ENCODE results near the gene RUNX3. TPM values are rescaled to one million over a fixed set of nuclear protein-coding genes. Genes with fewer than 3 reads are reported as not detected.

The RUNX3 gene
- total RNA-seq, 1 experiment from 2014 or later, result 22.6 TPM

- TF ChIP-seq EZH2phosphoT487 (IDR thresholded peaks at IDR 0.05; ENCODE audit: borderline replicate concordance) (no peak), SP1 (IDR thresholded peaks at IDR 0.05; ENCODE audit: low read depth) (no peak), ATF3 (IDR thresholded peaks at IDR 0.05) (no peak), ZNF274 (IDR thresholded peaks at IDR 0.05; ENCODE audit: low read depth, low read length) (no peak), SRF (IDR thresholded peaks at IDR 0.05; ENCODE audit: low read depth) (no peak), POLR2AphosphoS5 (IDR thresholded peaks at IDR 0.05; ENCODE audit: low read depth, low read length) (no peak), TCF7L2 (IDR thresholded peaks at IDR 0.05; ENCODE audit: borderline replicate concordance, extremely low read depth, insufficient read depth, insufficient read length) (no peak)
Measured at GRCh38 chr1:24884751-24885150, 45.3 kb downstream of the RUNX3 start (continued).

- Histone ChIP-seq H3K27ac (ENCODE audit: low read depth, low read length) (no peak overlapping the region), H2AFZ (ENCODE audit: low read depth, low read length, poor library complexity, severe bottlenecking) (no peak overlapping the region), H3K9me3 (ENCODE audit: control insufficient read depth in 1 of 2, insufficient read depth in 1 of 2, low read depth in 1 of 2, low read length in 2 of 2) (no peaks in the 10 kb centered on the region), H3K79me2 (ENCODE audit: insufficient read depth, low read length) (no peaks in the 10 kb centered on the region), H3K4me1 (ENCODE audit: control insufficient read depth in 1 of 2, insufficient read depth in 2 of 2, low read length in 2 of 2) (peaks cover 0 to 11% of the 10 kb centered on the region in 2 experiments; a peak in 3 of 4 replicates), H3K27me3 (ENCODE audit: insufficient read depth, low read length) (no peaks in the 10 kb centered on the region), H3K9me2 (ENCODE audit: insufficient read depth) (no peaks in the 10 kb centered on the region), H3K36me3 (ENCODE audit: control insufficient read depth in 1 of 2, insufficient read depth in 2 of 2, low read length in 2 of 2) (no peaks in the 10 kb centered on the region), H3K4me3 (replicated peaks in 1 of 2; ENCODE audit: low read depth in 1 of 2, low read length in 2 of 2) (no peak overlapping the region), H3K9ac (ENCODE audit: low read length) (no peak overlapping the region), H3K4me2 (ENCODE audit: low read length) (no peak overlapping the region), H4K20me1 (ENCODE audit: insufficient read depth) (no peaks in the 10 kb centered on the region)
- CTCF ChIA-PET, result no interaction called here
- no peak for TF ChIP-seq ZFX (IDR thresholded peaks at IDR 0.05)
- TF ChIP-seq FOSL1 (IDR thresholded peaks at IDR 0.05; ENCODE audit: low read depth), result no peak
- TF ChIP-seq POLR2AphosphoS5 (IDR thresholded peaks at IDR 0.05; ENCODE audit: low read depth, low read length), result no peak
- TF ChIP-seq ELF1 (IDR thresholded peaks at IDR 0.05; ENCODE audit: borderline replicate concordance, low read depth), result no peak
- no peak for TF ChIP-seq EZH2phosphoT487 (IDR thresholded peaks at IDR 0.05; ENCODE audit: borderline replicate concordance)
- no peak for TF ChIP-seq TCF7L2 (IDR thresholded peaks at IDR 0.05; ENCODE audit: borderline replicate concordance, extremely low read depth, insufficient read depth, insufficient read length)
- TF ChIP-seq ZNF274 (IDR thresholded peaks at IDR 0.05; ENCODE audit: low read depth, low read length), result no peak
- TF ChIP-seq ATF3 (IDR thresholded peaks at IDR 0.05), result no peak
- no peak for TF ChIP-seq EZH2 (IDR thresholded peaks at IDR 0.05)
- no peak for TF ChIP-seq POLR2A (IDR thresholded peaks at IDR 0.05; ENCODE audit: borderline replicate concordance, extremely low read depth, insufficient read depth, insufficient read length)
- no peak for TF ChIP-seq YY1 (IDR thresholded peaks at IDR 0.05; ENCODE audit: extremely low read depth, insufficient replicate concordance, low read depth, low read length)
- TF ChIP-seq REST (IDR thresholded peaks at IDR 0.05; ENCODE audit: low read depth), result no peak
- no peak for TF ChIP-seq MAX (IDR thresholded peaks at IDR 0.05)
- ATAC-seq, result no peak
- POLR2A ChIA-PET, result interaction anchor here (0.7 kb wide), 1 partner anchor 20 kb away, joined by 3 read pairs; no protein-coding TSS in a partner anchor
- no TSS peak for BruUV-seq (replicated peaks)
- intact Hi-C loops (cut with micrococcal nuclease), result no loop called here
- RAD21 ChIA-PET (ENCODE audit: low non-redundant PET in 1 of 2, low total read pairs in 2 of 2, uncharacterized antibody in 2 of 2, unreplicated experiment in 2 of 2), result no interaction called here
- DNase-seq (ENCODE audit: low read depth, low spot score), result no peak
Measured at GRCh38 chr1:24881034-24881433, 49.0 kb downstream of the RUNX3 start.
